Measurements from ENCODE around the gene THEMIS2.

DNA sequence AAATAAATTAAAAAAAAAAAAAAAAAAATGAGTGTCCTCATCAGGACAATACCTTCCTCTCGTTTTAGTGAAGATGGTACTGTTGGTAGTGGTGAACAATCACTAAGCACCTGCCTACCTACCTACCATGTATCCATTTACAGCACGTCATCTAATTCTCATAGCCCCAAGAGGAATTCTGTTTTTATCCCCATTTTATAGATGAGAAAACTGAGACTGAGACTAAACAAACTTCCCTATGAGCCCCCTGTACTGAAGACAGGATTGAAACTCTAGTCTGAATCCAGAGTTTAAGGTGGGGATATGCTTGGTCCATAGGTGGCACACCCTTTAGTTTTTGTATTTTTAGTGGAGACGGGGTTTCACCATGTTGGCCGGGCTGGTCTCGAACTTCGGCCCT lies 17.3 kb upstream of the THEMIS2 start:
- TF ChIP-seq POLR2A (IDR thresholded peaks at IDR 0.05) (no peak), CTCF (IDR thresholded peaks at IDR 0.05) (no peak)
